HTERT RPE-1 (cell line): ENCODE data around the gene ZNF100.
"Not testable (repeated sequence)": the region's sequence is repeated elsewhere in the genome, so short reads cannot be mapped to it uniquely, and the experiment has no call there.

ENCODE experiments used
- in situ Hi-C: fragments of 300-500 bp; cut with MboI; formaldehyde crosslinking; loops from 4 replicates; pipeline ENCODE4 v1.14.3; 2020; ENCODE audit warnings: low sequenced_read_pairs

ZNF100 gene

GRCh38 chr19:21705393-21705792 is 62.0 kb downstream of the ZNF100 start:
- in situ Hi-C loops, result no loop called here

DNA sequence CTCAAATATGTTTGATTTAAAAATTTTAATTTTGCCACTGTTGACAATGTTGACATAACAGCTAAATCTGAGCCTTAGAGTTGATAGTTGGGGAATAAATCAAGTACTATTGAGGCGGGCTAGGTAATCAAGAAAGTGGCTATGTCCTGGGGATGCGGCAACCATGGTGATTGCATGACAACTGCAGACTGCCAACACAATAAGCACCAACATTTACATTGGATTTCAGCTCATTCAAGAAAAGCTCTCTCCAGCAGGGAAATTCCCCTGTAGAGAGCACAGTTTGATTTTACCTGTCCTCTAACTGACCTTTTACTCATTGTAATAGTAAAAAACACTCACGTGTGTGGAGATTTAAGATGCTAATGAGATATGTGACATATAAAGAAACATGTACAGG is 63.1 kb downstream of the ZNF100 start:
- in situ Hi-C loops, result no loop called here

DNA sequence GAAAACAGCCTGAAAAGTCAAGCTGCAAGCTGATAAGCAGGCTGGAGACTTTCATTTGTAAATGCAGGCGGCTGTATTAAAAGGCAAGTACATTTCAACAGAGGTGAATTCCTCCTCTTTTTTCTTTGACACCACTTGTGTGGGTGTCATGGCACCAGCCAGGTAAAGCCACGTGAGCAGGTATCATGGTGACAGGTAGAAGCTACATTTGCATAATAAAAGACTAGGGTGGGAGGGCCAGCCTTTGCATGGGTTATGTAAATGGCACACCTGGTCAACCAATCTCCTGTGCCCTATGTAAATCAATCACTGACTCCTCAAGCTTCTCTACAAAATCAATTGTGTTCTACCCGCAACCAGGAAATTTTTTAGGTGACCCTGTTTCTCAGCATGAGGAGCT is 68.2 kb downstream of the ZNF100 start:
- in situ Hi-C loops, result no loop called here

DNA sequence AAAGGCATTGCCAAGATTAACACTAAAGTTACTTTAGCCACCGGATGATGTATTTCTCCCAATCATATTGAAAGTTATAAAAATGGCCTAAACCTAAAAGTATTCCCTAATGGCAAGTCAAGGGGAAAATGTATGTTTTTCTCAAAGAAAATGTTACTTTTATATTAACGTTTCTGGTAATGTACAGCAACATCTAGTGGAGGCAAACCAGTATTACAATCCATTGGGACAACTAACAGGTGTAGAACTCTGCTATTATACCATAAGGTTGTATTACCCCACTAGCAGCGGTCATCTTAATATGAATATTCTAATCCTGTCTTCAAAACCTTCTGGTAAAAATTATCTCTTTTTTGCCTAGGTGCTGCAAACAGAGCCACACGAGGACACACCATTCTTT is 69.2 kb downstream of the ZNF100 start:
- in situ Hi-C loops, result no loop called here

GRCh38 chr19:21697698-21698097 is 69.7 kb downstream of the ZNF100 start:
- in situ Hi-C loops, result no loop called here

- in situ Hi-C loops, result no loop called here
Observed at GRCh38 chr19:21694171-21694906, 73.0 kb downstream of the ZNF100 start.

GRCh38 chr19:21693399-21693798 is 74.0 kb downstream of the ZNF100 start:
- in situ Hi-C loops, result no loop called here

DNA sequence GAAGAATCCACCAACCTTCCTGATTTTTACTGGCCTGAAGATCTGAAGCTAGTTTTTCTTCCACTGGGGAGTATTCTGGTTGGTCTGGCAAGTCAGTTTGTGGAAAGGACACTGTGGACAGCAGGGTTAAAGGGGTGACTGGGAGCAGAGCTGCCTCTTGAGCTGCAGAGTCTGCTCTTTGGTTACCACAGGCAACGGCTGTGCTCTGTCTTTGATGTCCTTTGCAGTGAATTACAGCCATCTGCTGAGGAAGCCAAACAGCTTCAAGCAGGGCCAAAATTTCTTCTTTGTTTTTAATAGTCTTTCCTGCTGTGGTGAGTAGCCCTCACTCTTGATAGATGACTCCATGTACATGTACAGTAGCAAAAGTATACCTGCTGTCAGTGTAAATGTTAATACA is 75.7 kb downstream of the ZNF100 start:
- in situ Hi-C loops, result no loop called here

DNA sequence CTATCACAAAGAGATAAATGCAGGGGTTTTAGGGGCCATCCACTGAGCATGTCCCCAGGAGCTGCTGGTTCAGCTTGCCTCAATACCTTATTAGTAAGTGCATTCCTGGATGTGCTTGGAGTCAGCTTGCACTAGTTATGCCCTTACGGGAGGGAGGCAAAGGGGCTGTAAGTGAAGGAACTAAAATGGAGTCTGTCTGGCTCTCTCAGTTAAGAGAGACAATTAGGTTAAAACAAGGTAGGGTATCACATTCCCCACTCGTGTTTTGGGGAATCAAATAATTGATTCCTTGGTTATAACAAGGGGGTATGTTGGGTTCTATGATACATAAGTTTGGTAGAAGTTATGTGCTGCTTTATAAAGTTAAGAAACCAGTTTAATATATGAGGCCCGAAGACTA is 78.9 kb downstream of the ZNF100 start:
- in situ Hi-C loops, result no loop called here

DNA sequence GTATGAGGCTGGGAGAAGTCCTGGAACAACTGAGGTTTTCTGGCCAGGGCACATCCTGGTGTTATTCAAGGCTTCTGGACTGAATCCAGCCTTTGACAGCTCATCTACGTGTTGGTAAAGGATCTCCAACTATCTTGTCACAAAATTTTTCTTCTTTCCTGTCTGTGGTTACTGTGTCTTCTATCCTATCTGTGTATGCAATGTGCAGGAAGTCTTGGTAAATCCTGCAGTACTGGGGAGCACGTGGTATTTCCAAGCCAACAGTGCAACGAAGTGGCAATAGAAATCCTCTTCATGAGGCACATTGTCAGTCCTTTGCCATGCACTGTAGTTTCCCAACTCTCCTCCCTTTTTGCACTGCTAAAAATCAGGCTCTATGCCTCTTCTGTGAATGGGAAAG is 86.7 kb downstream of the ZNF100 start:
- in situ Hi-C loops, result no loop called here

DNA sequence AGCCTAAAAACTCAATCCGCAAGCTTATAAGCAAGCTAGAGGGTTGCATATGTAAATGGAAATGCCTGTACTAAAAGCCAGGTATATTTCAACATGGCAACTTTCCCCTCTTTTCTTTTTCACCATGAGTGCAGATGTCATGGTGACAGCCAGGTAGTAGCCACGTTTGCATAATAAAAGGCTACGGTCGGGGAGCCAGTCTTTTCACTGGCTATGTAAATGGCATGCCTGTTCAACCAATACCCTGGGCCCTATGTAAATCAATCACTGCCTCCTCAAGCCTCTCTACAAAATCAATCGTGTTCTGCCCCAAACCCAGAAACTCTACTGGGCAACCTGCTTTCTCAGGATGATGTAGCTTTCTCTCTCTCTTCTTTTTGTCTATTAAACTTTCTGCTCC is 87.4 kb downstream of the ZNF100 start:
- in situ Hi-C loops, result no loop called here

GRCh38 chr19:21677696-21678418 is 89.5 kb downstream of the ZNF100 start:
- in situ Hi-C loops, result no loop called here

- in situ Hi-C loops, result no loop called here
Observed at GRCh38 chr19:21674454-21674853, 92.9 kb downstream of the ZNF100 start.

DNA sequence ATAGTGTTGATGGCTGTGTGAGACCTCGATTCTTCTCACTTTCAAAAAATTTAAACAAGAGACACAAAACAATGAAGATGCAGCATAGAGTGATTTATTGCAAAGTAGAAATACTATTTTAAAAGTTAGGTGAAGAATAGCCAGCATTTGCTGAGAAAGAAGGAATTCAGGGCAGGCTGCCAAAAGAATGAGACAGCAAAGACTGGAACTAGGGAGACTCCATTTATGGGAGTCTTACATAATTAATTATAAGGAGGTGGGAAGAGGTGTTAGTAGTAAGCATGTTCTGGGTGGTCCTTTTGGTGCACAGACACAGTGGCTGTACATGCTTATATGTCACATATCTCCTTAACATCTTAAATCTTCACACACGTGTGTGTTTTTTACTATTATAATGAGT is 93.9 kb downstream of the ZNF100 start:
- in situ Hi-C loops, result not testable (repeated sequence)
